Testis (tissue), 2 donors: ENCODE data around the gene DLL3.

Experiments used
- POLR2A ChIP-seq: fragments of 450-650 bp; IDR thresholded peaks from one replicate; pipeline ENCODE4 v1.6.1; 2017; ENCODE audit warnings: antibody characterized with exemption, mild to moderate bottlenecking, moderate library complexity
- TF ChIP-seq, protein P1 (sequence below), 3 experiments: fragments of 450-650 bp in 2 of 3; fragments of 200-600 bp in 1 of 3; sonication (generic) in 1 of 3; IDR thresholded peaks; one replicate each; pipeline ENCODE4 v1.5.1; 2016 to 2019; ENCODE audit warnings: antibody characterized with exemption in 3 of 3, mild to moderate bottlenecking in 2 of 3, moderate library complexity in 1 of 3

DNA sequence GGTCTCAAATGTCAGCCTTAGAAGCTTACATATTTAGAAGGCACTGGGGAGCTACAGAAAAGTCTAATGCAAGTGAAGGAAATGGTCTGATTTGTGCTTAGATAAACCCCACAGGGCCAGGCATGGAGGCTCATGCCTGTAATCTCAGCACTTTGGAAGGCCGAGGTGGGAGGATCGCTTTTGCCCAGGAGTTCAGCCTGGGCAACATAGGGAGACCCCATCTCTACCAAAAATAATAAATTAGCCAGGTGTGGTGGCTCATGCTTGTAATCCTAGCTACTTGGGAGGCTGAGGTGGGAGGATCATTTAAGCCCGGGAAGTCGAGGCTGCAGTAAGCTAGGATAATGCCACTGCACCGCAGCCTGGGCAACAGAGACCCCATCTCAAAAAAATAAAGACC, 2.7 kb upstream of the DLL3 start:
- TF ChIP-seq, protein P1, sequence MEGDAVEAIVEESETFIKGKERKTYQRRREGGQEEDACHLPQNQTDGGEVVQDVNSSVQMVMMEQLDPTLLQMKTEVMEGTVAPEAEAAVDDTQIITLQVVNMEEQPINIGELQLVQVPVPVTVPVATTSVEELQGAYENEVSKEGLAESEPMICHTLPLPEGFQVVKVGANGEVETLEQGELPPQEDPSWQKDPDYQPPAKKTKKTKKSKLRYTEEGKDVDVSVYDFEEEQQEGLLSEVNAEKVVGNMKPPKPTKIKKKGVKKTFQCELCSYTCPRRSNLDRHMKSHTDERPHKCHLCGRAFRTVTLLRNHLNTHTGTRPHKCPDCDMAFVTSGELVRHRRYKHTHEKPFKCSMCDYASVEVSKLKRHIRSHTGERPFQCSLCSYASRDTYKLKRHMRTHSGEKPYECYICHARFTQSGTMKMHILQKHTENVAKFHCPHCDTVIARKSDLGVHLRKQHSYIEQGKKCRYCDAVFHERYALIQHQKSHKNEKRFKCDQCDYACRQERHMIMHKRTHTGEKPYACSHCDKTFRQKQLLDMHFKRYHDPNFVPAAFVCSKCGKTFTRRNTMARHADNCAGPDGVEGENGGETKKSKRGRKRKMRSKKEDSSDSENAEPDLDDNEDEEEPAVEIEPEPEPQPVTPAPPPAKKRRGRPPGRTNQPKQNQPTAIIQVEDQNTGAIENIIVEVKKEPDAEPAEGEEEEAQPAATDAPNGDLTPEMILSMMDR (IDR thresholded peaks at IDR 0.05) = no peak
- no peak for TF ChIP-seq POLR2A
